GM13977 (cell line): ENCODE data around the gene VGLL1.

ENCODE experiments used
- DNase-seq: peaks from one replicate; pipeline ENCODE4 v3.0.0; 2012; ENCODE audit warnings: low spot score
- CTCF ChIP-seq: IDR thresholded peaks from 2 replicates; pipeline ENCODE4 v1.5.1; 2012; ENCODE audit warnings: mild to moderate bottlenecking, control low read depth; ENCODE audit not compliant: insufficient read depth; ENCODE audit errors: extremely low read depth, missing control alignments
- in situ Hi-C: fragments of 300-500 bp; cut with MboI; formaldehyde crosslinking; loops from one replicate; pipeline ENCODE4 v1.12.0; 2022; ENCODE audit warnings: low sequenced_read_pairs, low pct_unique_long_range_greater_than_20kb, mixed read lengths, inconsistent platforms; ENCODE audit not compliant: unreplicated experiment

Gene VGLL1

GRCh38 chrX:136528645-136529315, 3.2 kb upstream of the VGLL1 start:
- in situ Hi-C loops: no loop called here
- DNase-seq: no peak
- TF ChIP-seq CTCF: no peak

- TF ChIP-seq CTCF: no peak
- in situ Hi-C loops: no loop called here
- DNase-seq: no peak
Measured at GRCh38 chrX:136529795-136530194, 2.2 kb upstream of the VGLL1 start.

- no peak for TF ChIP-seq CTCF
- in situ Hi-C loops: no loop called here
- no peak for DNase-seq
Measured at GRCh38 chrX:136534131-136534530, 2.1 kb downstream of the VGLL1 start.

- TF ChIP-seq CTCF: no peak
- in situ Hi-C loops: no loop called here
Measured at GRCh38 chrX:136538811-136539210, 6.8 kb downstream of the VGLL1 start.

GRCh38 chrX:136540226-136540625, 8.2 kb downstream of the VGLL1 start:
- TF ChIP-seq CTCF: no peak
- in situ Hi-C loops: no loop called here
- no peak for DNase-seq

More at GRCh38 chrX:136538811-136539210, 6.8 kb downstream of the VGLL1 start:
- no peak for DNase-seq

GRCh38 chrX:136541294-136541693, 9.3 kb downstream of the VGLL1 start:
- no peak for DNase-seq
- TF ChIP-seq CTCF: no peak
- in situ Hi-C loops: no loop called here

GRCh38 chrX:136542281-136542680, 10.3 kb downstream of the VGLL1 start:
- no peak for TF ChIP-seq CTCF
- no peak for DNase-seq
- in situ Hi-C loops: no loop called here
